ENCODE measurements around the gene RPS6KB1. TPM values are rescaled to one million over a fixed set of nuclear protein-coding genes. Genes with fewer than 3 reads are reported as not detected.

Gene RPS6KB1
- total RNA-seq, 1 experiment from 2014 or later = 66.9 TPM

GRCh38 chr17:59878624-59879023 is 14.3 kb upstream of the RPS6KB1 start:
- H3K4me1 Mint-ChIP-seq (ENCODE audit: low read depth, unreplicated experiment) = no peaks in the 10 kb centered on the region
- H3K4me3 Mint-ChIP-seq (ENCODE audit: unreplicated experiment) = no peak overlapping the region
- POLR2A ChIA-PET = interaction anchor here (0.6 kb wide), 1 partner anchor 86 kb away, joined by 3 read pairs; the partner anchor contains the start of gene RNFT1

GRCh38 chr17:59884861-59885260 is 8.1 kb upstream of the RPS6KB1 start:
- POLR2A ChIA-PET = no interaction called here
- Mint-ChIP-seq H3K36me3 (ENCODE audit: insufficient read depth, unreplicated experiment) (peaks cover 84% of the 10 kb centered on the region), H3K27ac (ENCODE audit: unreplicated experiment) (no peak overlapping the region), H3K4me1 (ENCODE audit: low read depth, unreplicated experiment) (peaks cover 12% of the 10 kb centered on the region), H3K27me3 (ENCODE audit: insufficient read depth, unreplicated experiment) (no peaks in the 10 kb centered on the region), H3K4me3 (ENCODE audit: unreplicated experiment) (no peak overlapping the region), H3K9me3 (ENCODE audit: unreplicated experiment) (no peaks in the 10 kb centered on the region)
- Histone ChIP-seq H3K4me3 (ENCODE audit: low read depth, low read length) (no peak overlapping the region), H3K27me3 (replicated peaks; ENCODE audit: control insufficient read depth, insufficient read depth, low read length) (no peaks in the 10 kb centered on the region), H3K4me1 (no peaks in the 10 kb centered on the region), H3K9me3 (no peaks in the 10 kb centered on the region), H3K36me3 (ENCODE audit: control insufficient read depth, insufficient read depth, low read length) (no peaks in the 10 kb centered on the region; the same call in 1 of the 2 replicates)
- no TSS peak for BruUV-seq (replicated peaks)
- TF ChIP-seq CTCF (IDR thresholded peaks at IDR 0.05; ENCODE audit: insufficient read depth in 1 of 2, low read depth in 1 of 2, low read length in 1 of 2, severe bottlenecking in 1 of 2, unreplicated experiment in 1 of 2) = no peak
- CTCF ChIA-PET = no interaction called here
- intact Hi-C loops (cut with micrococcal nuclease; ENCODE audit: unreplicated experiment) = no loop called here
- DNase-seq = no peak

More at GRCh38 chr17:59878624-59879023, 14.3 kb upstream of the RPS6KB1 start:
- DNase-seq = no peak
- Histone ChIP-seq H3K27me3 (replicated peaks; ENCODE audit: control insufficient read depth, insufficient read depth, low read length) (no peaks in the 10 kb centered on the region), H3K9me3 (no peaks in the 10 kb centered on the region), H3K36me3 (ENCODE audit: control insufficient read depth, insufficient read depth, low read length) (no peaks in the 10 kb centered on the region), H3K4me1 (no peaks in the 10 kb centered on the region), H3K4me3 (ENCODE audit: low read depth, low read length) (no peak overlapping the region)
- Mint-ChIP-seq H3K27me3 (ENCODE audit: insufficient read depth, unreplicated experiment) (no peaks in the 10 kb centered on the region), H3K36me3 (ENCODE audit: insufficient read depth, unreplicated experiment) (peaks cover 67% of the 10 kb centered on the region), H3K9me3 (ENCODE audit: unreplicated experiment) (no peaks in the 10 kb centered on the region), H3K27ac (ENCODE audit: unreplicated experiment) (no peak overlapping the region)
- BruUV-seq (replicated peaks) = no TSS peak
- CTCF ChIA-PET = no interaction called here
- intact Hi-C loops (cut with micrococcal nuclease; ENCODE audit: unreplicated experiment) = no loop called here
- no peak for TF ChIP-seq CTCF (IDR thresholded peaks at IDR 0.05; ENCODE audit: insufficient read depth in 1 of 2, low read depth in 1 of 2, low read length in 1 of 2, severe bottlenecking in 1 of 2, unreplicated experiment in 1 of 2)

GRCh38 chr17:59888145-59888750 is 4.7 kb upstream of the RPS6KB1 start:
- peaks cover 15% of the 10 kb centered on the region for H3K4me1 ChIP-seq
- TF ChIP-seq CTCF (IDR thresholded peaks at IDR 0.05; ENCODE audit: insufficient read depth in 1 of 2, low read depth in 1 of 2, low read length in 1 of 2, severe bottlenecking in 1 of 2, unreplicated experiment in 1 of 2) = no peak
- peaks cover 19% of the 10 kb centered on the region for H3K4me1 Mint-ChIP-seq (ENCODE audit: low read depth, unreplicated experiment)
- peak overlapping the region; percentile 38 for H3K27ac Mint-ChIP-seq (ENCODE audit: unreplicated experiment)
- H3K27me3 ChIP-seq (replicated peaks; ENCODE audit: control insufficient read depth, insufficient read depth, low read length) = no peaks in the 10 kb centered on the region
- H3K36me3 ChIP-seq (ENCODE audit: control insufficient read depth, insufficient read depth, low read length) = no peaks in the 10 kb centered on the region; the same call in 1 of the 2 replicates
- intact Hi-C loops (cut with micrococcal nuclease; ENCODE audit: unreplicated experiment) = no loop called here
- no peak overlapping the region for H3K4me3 Mint-ChIP-seq (ENCODE audit: unreplicated experiment)
- BruUV-seq (replicated peaks) = no TSS peak
- no peak for DNase-seq
- no peaks in the 10 kb centered on the region for H3K9me3 ChIP-seq
- H3K36me3 Mint-ChIP-seq (ENCODE audit: insufficient read depth, unreplicated experiment) = peaks cover 72% of the 10 kb centered on the region
- no peaks in the 10 kb centered on the region for H3K27me3 Mint-ChIP-seq (ENCODE audit: insufficient read depth, unreplicated experiment)
- CTCF ChIA-PET = no interaction called here
- POLR2A ChIA-PET = no interaction called here
- H3K9me3 Mint-ChIP-seq (ENCODE audit: unreplicated experiment) = no peaks in the 10 kb centered on the region
- H3K4me3 ChIP-seq (ENCODE audit: low read depth, low read length) = no peak overlapping the region

Data from Caco-2 (cell line).